GM23338 (cell line): Measurements from ENCODE around the gene RRAD. TPM values are rescaled to one million over a fixed set of nuclear protein-coding genes. Genes with fewer than 3 reads are reported as not detected.

ENCODE experiments used
- ATAC-seq: fragments of 200-7000 bp; cut with Tn5 transposase; 3 replicates; pipeline ENCODE4 v1.9.1; 2020
- DNase-seq: peaks from one replicate; pipeline ENCODE4 v3.0.0-alpha.2; 2015; ENCODE audit warnings: low spot score
- H2AFZ ChIP-seq: fragments of 200-600 bp; sonication (generic); 2 replicates; pipeline ENCODE4 v1.8.0; 2016; ENCODE audit warnings: antibody characterized with exemption, mild to moderate bottlenecking, moderate library complexity
- H3F3A ChIP-seq: fragments of 200-600 bp; sonication (generic); replicated peaks from 2 replicates; pipeline ENCODE4 v1.8.0; 2017; ENCODE audit warnings: antibody characterized with exemption, mixed run types, low read depth
- H3K27ac ChIP-seq: fragments of 200-600 bp; sonication (generic); 2 replicates; pipeline ENCODE4 v1.6.1; 2016; ENCODE audit warnings: low read depth
- H3K27me3 ChIP-seq: fragments of 200-600 bp; sonication (generic); 2 replicates; pipeline ENCODE4 v1.8.0; 2016; ENCODE audit warnings: mild to moderate bottlenecking, mixed run types, moderate library complexity; ENCODE audit not compliant: insufficient read depth
- H3K36me3 ChIP-seq: fragments of 200-600 bp; sonication (generic); 2 replicates; pipeline ENCODE4 v1.8.0; 2016; ENCODE audit warnings: mild to moderate bottlenecking; ENCODE audit not compliant: insufficient read depth
- H3K4me1 ChIP-seq: fragments of 200-600 bp; sonication (generic); 2 replicates; pipeline ENCODE4 v1.8.0; 2016; ENCODE audit warnings: mild to moderate bottlenecking, moderate library complexity; ENCODE audit not compliant: insufficient read depth
- H3K4me2 ChIP-seq: fragments of 200-600 bp; sonication (generic); 2 replicates; pipeline ENCODE4 v1.7.1; 2017; ENCODE audit warnings: mixed run types
- H3K4me3 ChIP-seq: fragments of 200-600 bp; sonication (generic); 2 replicates; pipeline ENCODE4 v1.6.1; 2016; ENCODE audit warnings: mixed run types
- H3K79me2 ChIP-seq: fragments of 200-600 bp; sonication (generic); replicated peaks from 2 replicates; pipeline ENCODE4 v1.8.0; 2017; ENCODE audit warnings: mild to moderate bottlenecking; ENCODE audit not compliant: insufficient read depth
- H3K9me2 ChIP-seq: fragments of 200-600 bp; sonication (generic); 2 replicates; pipeline ENCODE4 v1.8.0; 2017; ENCODE audit not compliant: insufficient read depth
- H4K20me1 ChIP-seq: fragments of 200-600 bp; sonication (generic); replicated peaks from 2 replicates; pipeline ENCODE4 v1.8.0; 2017; ENCODE audit warnings: mild to moderate bottlenecking; ENCODE audit not compliant: insufficient read depth
- H3K27ac Mint-ChIP-seq: 2 replicates; pipeline ENCODE4 v1.8.0; 2020; ENCODE audit warnings: inconsistent platforms, mild to moderate bottlenecking, moderate library complexity, mixed read lengths
- H3K27me3 Mint-ChIP-seq: 3 replicates; pipeline ENCODE4 v1.8.0; 2022; ENCODE audit warnings: low read depth, mild to moderate bottlenecking, moderate library complexity, mixed read lengths, inconsistent platforms; ENCODE audit not compliant: insufficient read depth, poor library complexity
- H3K36me3 Mint-ChIP-seq: 3 replicates; pipeline ENCODE4 v1.8.0; 2021; ENCODE audit warnings: low read depth, mild to moderate bottlenecking, inconsistent platforms, moderate library complexity, mixed read lengths
- H3K4me1 Mint-ChIP-seq: 3 replicates; pipeline ENCODE4 v1.8.0; 2020; ENCODE audit warnings: mild to moderate bottlenecking, inconsistent platforms, mixed read lengths
- H3K4me3 Mint-ChIP-seq: 3 replicates; pipeline ENCODE4 v1.8.0; 2021; ENCODE audit warnings: moderate library complexity, mild to moderate bottlenecking, inconsistent platforms, mixed read lengths
- H3K9me3 Mint-ChIP-seq: 3 replicates; pipeline ENCODE4 v1.8.0; 2020; ENCODE audit warnings: moderate library complexity, mild to moderate bottlenecking, inconsistent platforms, mixed read lengths
- CTCF ChIP-seq, 2 experiments: fragments of 200-600 bp in 1 of 2; sonication (generic) in 1 of 2; conservative IDR thresholded peaks; 2 replicates each; pipeline versions ENCODE4 v1.5.1 to v1.6.1; 2016 to 2017; ENCODE audit warnings: antibody characterized with exemption in 2 of 2, low read depth in 2 of 2, mild to moderate bottlenecking in 2 of 2, moderate library complexity in 1 of 2
- EZH2 ChIP-seq: fragments of 200-600 bp; sonication (generic); IDR thresholded peaks from one replicate; pipeline ENCODE4 v1.8.0; 2017; ENCODE audit warnings: antibody characterized with exemption, mild to moderate bottlenecking, low read depth; ENCODE audit not compliant: unreplicated experiment
- NANOG ChIP-seq: IDR thresholded peaks from 2 replicates; pipeline ENCODE4 v1.6.1; 2016; ENCODE audit warnings: antibody characterized with exemption, borderline replicate concordance
- ZNF331 ChIP-seq: fragments of 250-450 bp; sonication (Bioruptor Pico); IDR thresholded peaks from 2 replicates; pipeline ENCODE4 v1.5.0; 2020; ENCODE audit warnings: low read depth, mild to moderate bottlenecking, moderate library complexity
- ZNF462 ChIP-seq: fragments of 250-450 bp; sonication (Bioruptor Pico); IDR thresholded peaks from 2 replicates; pipeline ENCODE4 v1.5.0; 2020; ENCODE audit warnings: mild to moderate bottlenecking, moderate library complexity
- polyA plus RNA-seq: library from polyadenylated mRNA; unstranded; fragments of >200 nt; fragmentation: Nextera tagmentation; extraction: Ambion mirVana; gene quantifications from 2 replicates; pipeline ENCODE4 v1.2.1, GENCODE V29; 2016
- total RNA-seq: library from RNA; depleted of rRNA; stranded (reverse); fragments of >200 nt; shearing (Covaris generic); gene quantifications from 2 replicates; pipeline ENCODE4 v1.2.3, GENCODE V29; 2014

Gene RRAD
- total and polyA plus RNA-seq, 2 experiments from 2014 or later: 0.18 TPM; not detected in 1

- H3K9me3 Mint-ChIP-seq: no peaks in the 10 kb centered on the region; the same call in 2 of the 3 replicates
- no peak overlapping the region for H3K4me3 Mint-ChIP-seq
- TF ChIP-seq ZNF462 (CRISPR knock-in tag) (no peak), EZH2 (no peak), ZNF331 (CRISPR knock-in tag) (no peak), CTCF (conservative IDR thresholded peaks at IDR 0.05; ENCODE audit: low read depth in 2 of 2) (no peak), NANOG (no peak)
- H3K9me2 ChIP-seq: no peaks in the 10 kb centered on the region
- H3K4me1 Mint-ChIP-seq: peaks cover 3% of the 10 kb centered on the region; the same call in 1 of the 3 replicates
- H3K27me3 Mint-ChIP-seq: peaks cover 8% of the 10 kb centered on the region
- no peaks in the 10 kb centered on the region for H3F3A ChIP-seq
- H3K4me3 ChIP-seq: no peak overlapping the region
- no peak overlapping the region for H2AFZ ChIP-seq
- H3K27me3 ChIP-seq: no peaks in the 10 kb centered on the region
- no peaks in the 10 kb centered on the region for H3K4me1 ChIP-seq
- no peaks in the 10 kb centered on the region for H4K20me1 ChIP-seq
- no peak overlapping the region for H3K27ac Mint-ChIP-seq
- no peaks in the 10 kb centered on the region for H3K79me2 ChIP-seq
- ATAC-seq (no peak), DNase-seq (no peak)
- no peak overlapping the region for H3K27ac ChIP-seq
- no peak overlapping the region for H3K4me2 ChIP-seq
- H3K36me3 ChIP-seq: no peaks in the 10 kb centered on the region
- no peaks in the 10 kb centered on the region for H3K36me3 Mint-ChIP-seq
Observed at GRCh38 chr16:66972983-66973382, 47.6 kb upstream of the RRAD start.
